ENCODE data around the gene ATAD3B.
"Not testable (repeated sequence)": the region's sequence is repeated elsewhere in the genome, so short reads cannot be mapped to it uniquely, and the experiment has no call there.

Gene ATAD3B

DNA sequence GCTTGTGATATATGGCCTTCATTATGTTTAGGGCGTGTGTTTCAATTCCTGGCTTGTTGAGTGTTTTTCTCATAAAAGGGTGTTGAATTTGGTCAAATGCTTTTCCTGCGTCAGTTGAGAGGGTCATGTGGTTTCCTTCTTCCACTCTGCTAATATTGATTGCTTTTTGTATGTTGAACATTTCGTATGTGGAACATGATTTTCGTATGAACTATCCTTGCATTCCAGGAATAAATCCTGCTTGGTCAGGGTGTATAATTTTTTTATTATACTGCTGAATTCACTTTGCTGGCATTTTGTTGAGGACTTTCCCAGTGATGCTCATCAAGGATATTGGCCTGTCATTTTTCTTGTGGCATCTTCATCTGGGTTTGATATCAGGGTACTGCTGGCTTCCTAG, 35.7 kb downstream of the ATAD3B start:
- Histone ChIP-seq H3K27ac (ENCODE audit: low read depth, low read length) (no peak overlapping the region), H3K4me1 (ENCODE audit: control insufficient read depth, insufficient read depth, low read length) (peaks cover 5% of the 10 kb centered on the region; the same call in 1 of the 2 replicates), H3K9me3 (ENCODE audit: control insufficient read depth, insufficient read depth, low read depth, low read length) (no peaks in the 10 kb centered on the region), H3K27me3 (ENCODE audit: control insufficient read depth, insufficient read depth, low read length) (no peaks in the 10 kb centered on the region), H3K9ac (ENCODE audit: low read length) (no peak overlapping the region), H3K36me3 (ENCODE audit: control insufficient read depth, insufficient read depth, low read length) (no peaks in the 10 kb centered on the region), H3K4me3 (ENCODE audit: low read depth, low read length) (no peak overlapping the region)

DNA sequence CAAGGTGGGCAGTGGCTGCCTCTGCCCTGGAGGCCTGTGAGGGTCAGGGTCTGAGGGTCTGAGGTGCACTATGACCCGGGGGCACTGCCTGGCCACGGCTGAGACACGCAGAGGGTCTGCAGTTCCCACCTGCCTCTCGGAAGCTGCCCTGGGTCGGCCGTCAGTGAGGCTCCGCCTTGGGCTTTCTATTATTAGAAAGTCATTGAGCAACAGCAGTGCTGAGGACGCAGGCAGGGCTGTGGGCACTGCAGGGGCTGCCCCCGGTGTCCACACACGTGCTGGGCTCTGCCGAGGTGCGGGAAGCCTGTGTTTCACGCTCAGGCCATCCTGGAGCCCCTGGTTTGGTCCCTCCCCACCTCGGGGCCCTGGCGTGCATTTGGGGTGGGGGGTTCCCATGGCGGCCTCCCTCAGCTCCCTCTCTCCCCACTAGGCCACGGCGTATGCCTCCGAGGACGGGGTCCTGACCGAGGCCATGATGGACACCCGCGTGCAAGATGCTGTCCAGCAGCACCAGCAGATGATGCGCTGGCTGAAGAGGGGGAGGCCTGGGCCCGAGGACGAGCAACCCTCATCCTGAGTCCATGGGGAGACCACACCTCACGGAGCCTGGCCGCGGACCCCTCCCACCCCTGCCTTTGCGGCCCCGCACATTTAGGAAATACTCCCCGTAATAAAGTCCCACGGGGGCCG, 37.4 kb downstream of the ATAD3B start:
- not testable (repeated sequence) for H3K4me1 ChIP-seq (ENCODE audit: control insufficient read depth, insufficient read depth, low read length); H3K9me3 ChIP-seq (ENCODE audit: control insufficient read depth, insufficient read depth, low read depth, low read length); H3K4me3 ChIP-seq (ENCODE audit: low read depth, low read length); H3K9ac ChIP-seq (ENCODE audit: low read length); H3K36me3 ChIP-seq (ENCODE audit: control insufficient read depth, insufficient read depth, low read length); H3K27ac ChIP-seq (ENCODE audit: low read depth, low read length); H3K27me3 ChIP-seq (ENCODE audit: control insufficient read depth, insufficient read depth, low read length)

DNA sequence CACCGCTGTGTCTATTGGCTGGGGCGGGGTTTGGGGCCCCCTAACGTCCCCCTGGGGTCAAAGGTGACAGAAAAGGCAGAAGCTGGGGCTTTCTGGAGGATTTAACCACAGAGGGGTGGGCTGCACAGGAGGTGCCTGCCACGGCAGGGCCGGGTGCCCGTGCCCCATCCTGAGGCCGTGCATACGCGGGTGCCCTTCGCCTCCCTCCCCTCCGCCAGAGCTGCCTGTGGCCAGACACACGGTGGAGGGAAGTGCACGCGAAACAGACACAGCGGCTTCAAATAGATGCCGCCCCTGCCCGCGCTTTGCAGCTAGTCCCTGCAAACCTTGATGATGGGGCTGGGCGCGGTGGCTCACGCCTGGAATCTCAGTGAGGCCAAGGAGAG, 37.9 kb downstream of the ATAD3B start:
- H3K9ac ChIP-seq (ENCODE audit: low read length); H3K4me3 ChIP-seq (ENCODE audit: low read depth, low read length); H3K36me3 ChIP-seq (ENCODE audit: control insufficient read depth, insufficient read depth, low read length); H3K27ac ChIP-seq (ENCODE audit: low read depth, low read length); H3K4me1 ChIP-seq (ENCODE audit: control insufficient read depth, insufficient read depth, low read length); H3K27me3 ChIP-seq (ENCODE audit: control insufficient read depth, insufficient read depth, low read length); H3K9me3 ChIP-seq (ENCODE audit: control insufficient read depth, insufficient read depth, low read depth, low read length): not testable (repeated sequence)

- Histone ChIP-seq H3K4me1 (ENCODE audit: control insufficient read depth, insufficient read depth, low read length) (peaks cover 5% of the 10 kb centered on the region; the same call in 1 of the 2 replicates), H3K27me3 (ENCODE audit: control insufficient read depth, insufficient read depth, low read length) (no peaks in the 10 kb centered on the region), H3K9me3 (ENCODE audit: control insufficient read depth, insufficient read depth, low read depth, low read length) (no peaks in the 10 kb centered on the region), H3K27ac (ENCODE audit: low read depth, low read length) (peak overlapping the region; percentile 77), H3K36me3 (ENCODE audit: control insufficient read depth, insufficient read depth, low read length) (peaks cover 7% of the 10 kb centered on the region), H3K4me3 (ENCODE audit: low read depth, low read length) (peak overlapping the region; percentile 80), H3K9ac (ENCODE audit: low read length) (peak overlapping the region; percentile 91)
These were observed 39.5 kb downstream of the ATAD3B start for GRCh38 chr1:1510912-1511532.

DNA sequence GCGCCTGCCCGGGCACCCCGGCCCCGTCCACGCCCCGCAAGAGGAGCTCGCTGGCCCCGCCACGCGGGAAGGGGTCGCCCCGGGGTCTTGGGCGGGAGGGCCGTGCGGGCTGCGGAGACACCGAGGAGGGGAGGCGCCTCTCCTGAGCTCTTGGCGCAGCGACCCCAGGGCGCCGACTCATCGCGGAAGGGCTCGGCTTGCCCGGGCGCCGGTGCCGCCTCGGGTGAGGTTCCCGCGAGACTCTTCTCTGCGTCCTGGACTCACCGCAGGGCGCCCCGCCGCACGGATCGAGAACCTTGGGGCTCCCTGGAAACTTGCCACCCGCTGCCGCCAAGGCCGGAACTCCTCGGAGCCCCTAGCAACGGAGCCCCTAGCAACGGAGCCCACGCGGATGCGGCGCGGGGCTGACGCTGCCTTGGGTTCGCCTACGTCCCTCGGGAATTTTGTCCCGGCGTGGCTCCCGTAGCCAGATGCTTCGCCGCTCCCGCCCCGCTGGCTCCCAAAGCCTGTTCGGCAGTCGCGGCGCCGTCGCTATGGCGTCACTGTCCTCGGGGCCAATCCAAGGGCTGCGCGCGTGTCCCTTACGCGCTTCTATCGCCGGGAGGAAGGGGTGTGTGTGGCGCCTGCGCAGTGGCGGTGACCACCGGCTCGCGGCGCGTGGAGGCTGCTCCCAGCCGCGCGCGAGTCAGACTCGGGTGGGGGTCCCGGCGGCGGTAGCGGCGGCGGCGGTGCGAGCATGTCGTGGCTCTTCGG, 40.1 kb downstream of the ATAD3B start, which contains the start of gene ATAD3A:
ATAD3A (plus strand) TSS at position 630 of the 753 bp plus-strand sequence; CDS start at position 737, 107 bp downstream.
- Histone ChIP-seq H3K4me1 (ENCODE audit: control insufficient read depth, insufficient read depth, low read length) (peaks cover 5% of the 10 kb centered on the region; the same call in 1 of the 2 replicates), H3K9ac (ENCODE audit: low read length) (peak within 1 kb of the TSS; percentile 91), H3K27ac (ENCODE audit: low read depth, low read length) (peak within 1 kb of the TSS; percentile 77), H3K4me3 (ENCODE audit: low read depth, low read length) (peak within 1 kb of the TSS; percentile 80), H3K36me3 (ENCODE audit: control insufficient read depth, insufficient read depth, low read length) (peaks cover 10% of the 10 kb centered on the region), H3K27me3 (ENCODE audit: control insufficient read depth, insufficient read depth, low read length) (no peaks in the 10 kb centered on the region), H3K9me3 (ENCODE audit: control insufficient read depth, insufficient read depth, low read depth, low read length) (no peaks in the 10 kb centered on the region)

- Histone ChIP-seq H3K9ac (ENCODE audit: low read length) (peak overlapping the region; percentile 70), H3K4me3 (ENCODE audit: low read depth, low read length) (peak overlapping the region; percentile 80), H3K36me3 (ENCODE audit: control insufficient read depth, insufficient read depth, low read length) (peaks cover 14% of the 10 kb centered on the region)
- H3K27ac ChIP-seq (ENCODE audit: low read depth, low read length); H3K4me1 ChIP-seq (ENCODE audit: control insufficient read depth, insufficient read depth, low read length); H3K9me3 ChIP-seq (ENCODE audit: control insufficient read depth, insufficient read depth, low read depth, low read length); H3K27me3 ChIP-seq (ENCODE audit: control insufficient read depth, insufficient read depth, low read length): not testable (repeated sequence)
These were observed 40.9 kb downstream of the ATAD3B start for GRCh38 chr1:1512425-1512824.

DNA sequence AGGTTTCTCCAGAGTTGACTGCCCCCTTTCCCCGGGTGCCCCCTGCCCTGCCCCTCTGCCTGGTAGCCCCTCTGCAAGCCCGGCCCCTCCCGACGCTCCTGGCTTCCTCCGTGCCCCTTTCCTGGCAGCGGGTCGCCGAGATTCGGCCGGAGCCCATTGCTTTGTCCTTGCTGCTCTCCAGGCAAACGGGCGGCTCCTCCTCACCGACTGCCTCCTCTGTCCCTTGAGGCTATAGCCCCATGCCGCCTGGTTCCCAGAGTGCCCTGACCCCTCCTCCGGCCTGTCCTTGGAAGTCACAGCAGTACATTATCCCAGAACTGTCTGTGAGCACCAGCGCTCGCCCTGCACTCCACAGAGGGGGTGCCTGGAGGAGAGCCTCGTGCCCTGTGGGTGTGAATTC, 42.1 kb downstream of the ATAD3B start:
- not testable (repeated sequence) for H3K4me1 ChIP-seq (ENCODE audit: control insufficient read depth, insufficient read depth, low read length); H3K9ac ChIP-seq (ENCODE audit: low read length); H3K27ac ChIP-seq (ENCODE audit: low read depth, low read length); H3K9me3 ChIP-seq (ENCODE audit: control insufficient read depth, insufficient read depth, low read depth, low read length); H3K27me3 ChIP-seq (ENCODE audit: control insufficient read depth, insufficient read depth, low read length)
- Histone ChIP-seq H3K36me3 (ENCODE audit: control insufficient read depth, insufficient read depth, low read length) (peaks cover 25% of the 10 kb centered on the region), H3K4me3 (ENCODE audit: low read depth, low read length) (0 out of 2 replicates have a peak overlapping the region, but pooled peaks have one; percentile 29)

DNA sequence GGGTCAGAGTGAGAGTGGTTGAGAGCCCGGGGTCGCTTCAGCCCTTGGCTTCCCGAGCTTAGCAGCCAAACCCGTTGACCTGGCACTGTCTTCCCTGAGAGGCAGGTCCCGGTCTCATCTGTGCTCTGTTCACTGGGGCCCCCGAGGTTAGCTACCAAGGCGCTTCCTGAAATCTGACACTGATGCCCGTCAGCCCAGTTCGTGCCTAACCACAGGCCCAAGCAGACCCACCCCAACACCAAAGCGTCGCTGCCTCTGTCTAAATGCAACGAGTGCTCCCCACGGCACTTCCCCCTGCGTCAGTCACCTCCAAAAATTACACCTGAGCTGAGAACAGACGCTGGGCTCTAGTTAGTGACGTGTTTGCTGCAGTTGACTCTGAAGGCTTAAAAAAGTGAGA, 42.8 kb downstream of the ATAD3B start:
- not testable (repeated sequence) for H3K9ac ChIP-seq (ENCODE audit: low read length)

DNA sequence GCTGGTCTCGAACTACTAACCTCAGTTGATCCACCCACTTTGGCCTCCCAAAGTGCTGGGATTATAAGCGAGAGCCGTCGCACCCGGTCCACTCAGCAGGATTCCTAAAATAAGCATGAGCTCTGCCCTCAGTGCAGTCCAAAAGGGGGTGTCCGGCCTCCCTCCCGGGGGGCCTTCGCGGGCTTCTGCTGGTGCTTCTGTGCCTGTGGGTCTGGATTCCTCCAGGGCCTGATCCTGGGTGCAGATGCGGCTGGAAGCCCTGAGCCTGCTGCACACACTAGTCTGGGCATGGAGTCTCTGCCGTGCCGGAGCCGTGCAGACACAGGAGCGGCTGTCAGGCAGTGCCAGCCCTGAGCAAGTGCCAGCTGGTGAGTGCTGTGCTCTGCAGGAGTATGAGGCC, 45.4 kb downstream of the ATAD3B start:
- H3K9me3 ChIP-seq (ENCODE audit: control insufficient read depth, insufficient read depth, low read depth, low read length); H3K9ac ChIP-seq (ENCODE audit: low read length); H3K27ac ChIP-seq (ENCODE audit: low read depth, low read length); H3K4me1 ChIP-seq (ENCODE audit: control insufficient read depth, insufficient read depth, low read length); H3K27me3 ChIP-seq (ENCODE audit: control insufficient read depth, insufficient read depth, low read length); H3K4me3 ChIP-seq (ENCODE audit: low read depth, low read length): not testable (repeated sequence)
- peaks cover 44% of the 10 kb centered on the region for H3K36me3 ChIP-seq (ENCODE audit: control insufficient read depth, insufficient read depth, low read length)

More for the DNA sequence above, 42.8 kb downstream of the ATAD3B start:
- not testable (repeated sequence) for H3K4me3 ChIP-seq (ENCODE audit: low read depth, low read length); H3K9me3 ChIP-seq (ENCODE audit: control insufficient read depth, insufficient read depth, low read depth, low read length); H3K4me1 ChIP-seq (ENCODE audit: control insufficient read depth, insufficient read depth, low read length); H3K27me3 ChIP-seq (ENCODE audit: control insufficient read depth, insufficient read depth, low read length); H3K27ac ChIP-seq (ENCODE audit: low read depth, low read length)
- peaks cover 25% of the 10 kb centered on the region for H3K36me3 ChIP-seq (ENCODE audit: control insufficient read depth, insufficient read depth, low read length)

DNA sequence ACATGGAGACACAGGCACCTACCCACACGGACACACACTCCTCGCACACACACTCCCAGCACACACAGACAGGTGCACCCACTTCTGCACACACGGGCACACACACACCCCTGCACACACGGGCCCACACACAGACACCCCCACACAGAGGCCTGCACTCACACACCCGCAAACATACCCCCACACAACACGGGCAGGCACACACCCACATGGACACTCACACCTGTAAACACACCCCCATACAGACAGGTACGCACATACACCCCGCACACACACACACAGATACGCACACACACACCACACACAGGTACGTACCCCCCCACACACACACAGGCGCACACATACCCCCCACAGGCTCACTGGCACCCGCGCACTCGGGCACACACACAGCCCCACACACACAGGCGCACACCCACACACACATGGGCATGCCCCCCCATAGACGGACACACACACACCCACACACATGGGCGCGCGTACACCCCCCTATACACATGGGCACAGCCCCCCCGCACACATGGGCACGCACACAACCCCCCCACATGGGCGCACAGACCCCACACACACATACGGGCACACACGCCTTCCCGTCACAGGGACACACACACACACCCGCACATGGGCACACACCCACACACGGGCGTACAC, 46.5 kb downstream of the ATAD3B start:
- H3K4me1 ChIP-seq (ENCODE audit: control insufficient read depth, insufficient read depth, low read length), result no peaks in the 10 kb centered on the region
- no peak overlapping the region for H3K27ac ChIP-seq (ENCODE audit: low read depth, low read length)
- no peaks in the 10 kb centered on the region for H3K9me3 ChIP-seq (ENCODE audit: control insufficient read depth, insufficient read depth, low read depth, low read length)
- H3K27me3 ChIP-seq (ENCODE audit: control insufficient read depth, insufficient read depth, low read length), result no peaks in the 10 kb centered on the region
- no peak overlapping the region for H3K4me3 ChIP-seq (ENCODE audit: low read depth, low read length)
- no peak overlapping the region for H3K9ac ChIP-seq (ENCODE audit: low read length)
- peaks cover 44% of the 10 kb centered on the region for H3K36me3 ChIP-seq (ENCODE audit: control insufficient read depth, insufficient read depth, low read length)

GRCh38 chr1:1518621-1519007, 47.0 kb downstream of the ATAD3B start:
- not testable (repeated sequence) for H3K4me3 ChIP-seq (ENCODE audit: low read depth, low read length); H3K9ac ChIP-seq (ENCODE audit: low read length); H3K9me3 ChIP-seq (ENCODE audit: control insufficient read depth, insufficient read depth, low read depth, low read length); H3K27ac ChIP-seq (ENCODE audit: low read depth, low read length); H3K27me3 ChIP-seq (ENCODE audit: control insufficient read depth, insufficient read depth, low read length); H3K4me1 ChIP-seq (ENCODE audit: control insufficient read depth, insufficient read depth, low read length)
- H3K36me3 ChIP-seq (ENCODE audit: control insufficient read depth, insufficient read depth, low read length), result peaks cover 49% of the 10 kb centered on the region

Data from HUES6 (cell line).